Choroid plexus epithelial cell (primary cell): ENCODE data around the gene SLC38A5.

Experiments
- DNase-seq: peaks from one replicate; pipeline ENCODE4 v3.0.0-alpha.2; 2010; ENCODE audit warnings: low read depth
- H3K4me3 ChIP-seq: 2 replicates; pipeline ENCODE4 v1.5.1; 2011; ENCODE audit warnings: low read depth, mild to moderate bottlenecking, control low read depth, low read length, moderate library complexity
- CTCF ChIP-seq: conservative IDR thresholded peaks from 2 replicates; pipeline ENCODE4 v1.5.1; 2011; ENCODE audit warnings: low read depth, mild to moderate bottlenecking, control low read depth, inconsistent platforms, low read length, moderate library complexity

Gene SLC38A5

GRCh38 chrX:48513670-48514069 is 43.6 kb upstream of the SLC38A5 start:
- no peak overlapping the region for H3K4me3 ChIP-seq
- DNase-seq: no peak
- TF ChIP-seq CTCF: no peak

GRCh38 chrX:48512371-48512935 is 42.4 kb upstream of the SLC38A5 start:
- no peak overlapping the region for H3K4me3 ChIP-seq
- no peak for DNase-seq
- no peak for TF ChIP-seq CTCF

- DNase-seq: no peak
- TF ChIP-seq CTCF: peak; percentile 66
- H3K4me3 ChIP-seq: no peak overlapping the region
Measured at GRCh38 chrX:48511560-48511959, 41.5 kb upstream of the SLC38A5 start.

GRCh38 chrX:48509619-48510018 is 39.6 kb upstream of the SLC38A5 start:
- peak overlapping the region; percentile 77 for H3K4me3 ChIP-seq
- no peak for TF ChIP-seq CTCF
- DNase-seq: no peak

GRCh38 chrX:48509245-48509590 is 39.2 kb upstream of the SLC38A5 start:
- peak overlapping the region; percentile 77 for H3K4me3 ChIP-seq
- DNase-seq: no peak
- TF ChIP-seq CTCF: no peak

- H3K4me3 ChIP-seq: peak within 1 kb of the TSS; percentile 77
- DNase-seq: peak; percentile 57
Measured at GRCh38 chrX:48508400-48509244, 38.6 kb upstream of the SLC38A5 start, which contains the start of gene PORCN. PORCN (plus strand) TSS chrX:48508992; CDS start chrX:48509821, 829 bp downstream.

More at GRCh38 chrX:48508400-48509244, 38.6 kb upstream of the SLC38A5 start, which contains the start of gene PORCN:
- no peak for TF ChIP-seq CTCF
